H9 (cell line): ENCODE measurements around the gene SMYD1. TPM values are rescaled to one million over a fixed set of nuclear protein-coding genes. Genes with fewer than 3 reads are reported as not detected.

Source experiments
- DNase-seq: peaks from one replicate; pipeline ENCODE4 v3.0.0-alpha.2; 2017
- H2AFZ ChIP-seq: one replicate; pipeline ENCODE4 v1.6.1; 2013; ENCODE audit warnings: mild to moderate bottlenecking, low read length, control low read depth, moderate library complexity
- H2AK5ac ChIP-seq: 2 replicates; pipeline ENCODE4 v1.6.1; 2013; ENCODE audit warnings: low read length, control low read depth, mixed read lengths; ENCODE audit not compliant: insufficient read length
- H2BK120ac ChIP-seq: one replicate; pipeline ENCODE4 v1.6.1; 2013; ENCODE audit warnings: low read depth, mild to moderate bottlenecking, low read length, control low read depth, inconsistent platforms; ENCODE audit not compliant: poor library complexity, severe bottlenecking
- H2BK12ac ChIP-seq: 2 replicates; pipeline ENCODE4 v1.6.1; 2013; ENCODE audit warnings: low read length, control low read depth, mixed read lengths, low read depth; ENCODE audit not compliant: insufficient read length
- H2BK15ac ChIP-seq: 2 replicates; pipeline ENCODE4 v1.6.1; 2013; ENCODE audit warnings: low read depth, low read length, control low read depth
- H2BK20ac ChIP-seq: one replicate; pipeline ENCODE4 v1.6.1; 2013; ENCODE audit warnings: low read depth, mild to moderate bottlenecking, low read length, control low read depth, inconsistent platforms; ENCODE audit not compliant: poor library complexity, severe bottlenecking
- H2BK5ac ChIP-seq: 2 replicates; pipeline ENCODE4 v1.6.1; 2013; ENCODE audit warnings: low read length, control low read depth, mixed read lengths; ENCODE audit not compliant: insufficient read length
- H3K14ac ChIP-seq: 2 replicates; pipeline ENCODE4 v1.6.1; 2013; ENCODE audit warnings: low read length, control low read depth; ENCODE audit not compliant: insufficient read depth
- H3K18ac ChIP-seq: 2 replicates; pipeline ENCODE4 v1.6.1; 2013; ENCODE audit warnings: low read depth, mild to moderate bottlenecking, mixed read lengths, low read length, control low read depth; ENCODE audit not compliant: insufficient read length
- H3K23ac ChIP-seq: 2 replicates; pipeline ENCODE4 v1.6.1; 2013; ENCODE audit warnings: low read length, control low read depth, mixed read lengths, low read depth; ENCODE audit not compliant: insufficient read length
- H3K23me2 ChIP-seq: 2 replicates; pipeline ENCODE4 v1.6.1; 2013; ENCODE audit warnings: low read depth, mild to moderate bottlenecking, mixed read lengths, low read length, control low read depth; ENCODE audit not compliant: insufficient read length, poor library complexity, severe bottlenecking
- H3K27ac ChIP-seq: 2 replicates; pipeline ENCODE4 v1.5.1; 2013; ENCODE audit warnings: low read length, control low read depth, mixed read lengths, low read depth; ENCODE audit not compliant: insufficient read length
- H3K27me3 ChIP-seq: 2 replicates; pipeline ENCODE4 v1.6.1; 2013; ENCODE audit warnings: low read length, control low read depth, inconsistent platforms; ENCODE audit not compliant: insufficient read depth
- H3K4ac ChIP-seq: 2 replicates; pipeline ENCODE4 v1.6.1; 2013; ENCODE audit warnings: low read depth, mild to moderate bottlenecking, control low read depth, inconsistent platforms, low read length, moderate library complexity
- H3K4me1 ChIP-seq: 2 replicates; pipeline ENCODE4 v1.6.1; 2013; ENCODE audit warnings: low read length, control low read depth, inconsistent platforms; ENCODE audit not compliant: insufficient read depth
- H3K4me2 ChIP-seq: 2 replicates; pipeline ENCODE4 v1.6.1; 2013; ENCODE audit warnings: low read length, control low read depth, mixed read lengths; ENCODE audit not compliant: insufficient read length, insufficient read depth
- H3K56ac ChIP-seq: 2 replicates; pipeline ENCODE4 v1.6.1; 2013; ENCODE audit warnings: low read depth, mild to moderate bottlenecking, mixed read lengths, low read length, control low read depth; ENCODE audit not compliant: insufficient read length
- H3K79me1 ChIP-seq: 2 replicates; pipeline ENCODE4 v1.6.1; 2013; ENCODE audit warnings: low read depth, mild to moderate bottlenecking, moderate library complexity, low read length, control low read depth, inconsistent platforms; ENCODE audit not compliant: insufficient read depth, poor library complexity, severe bottlenecking
- H3K79me2 ChIP-seq: 2 replicates; pipeline ENCODE4 v1.6.1; 2013; ENCODE audit warnings: low read length, control low read depth, inconsistent platforms; ENCODE audit not compliant: insufficient read depth
- H3K9ac ChIP-seq: 2 replicates; pipeline ENCODE4 v1.6.1; 2013; ENCODE audit warnings: low read length, control low read depth, mixed read lengths; ENCODE audit not compliant: insufficient read length; ENCODE audit errors: extremely low read depth
- H3K9me3 ChIP-seq: one replicate; pipeline ENCODE4 v1.6.1; 2013; ENCODE audit warnings: low read depth, low read length, inconsistent platforms; ENCODE audit not compliant: control insufficient read depth
- H3T11ph ChIP-seq: one replicate; pipeline ENCODE4 v1.6.1; 2013; ENCODE audit warnings: mild to moderate bottlenecking, low read length, control low read depth, inconsistent platforms
- H4K20me1 ChIP-seq: one replicate; pipeline ENCODE4 v1.6.1; 2013; ENCODE audit not compliant: control insufficient read depth, insufficient read length, insufficient read depth
- H4K5ac ChIP-seq: 2 replicates; pipeline ENCODE4 v1.6.1; 2013; ENCODE audit warnings: low read depth, mild to moderate bottlenecking, mixed read lengths, low read length, control low read depth; ENCODE audit not compliant: insufficient read length
- H4K8ac ChIP-seq: replicated peaks from 2 replicates; pipeline ENCODE4 v1.6.1; 2013; ENCODE audit warnings: low read length, control low read depth, mixed read lengths, low read depth; ENCODE audit not compliant: insufficient read length
- H4K91ac ChIP-seq: 2 replicates; pipeline ENCODE4 v1.6.1; 2013; ENCODE audit warnings: low read depth, mild to moderate bottlenecking, moderate library complexity, mixed read lengths, low read length, control low read depth; ENCODE audit not compliant: insufficient read length
- H3K27ac Mint-ChIP-seq, 3 experiments: 2 replicates in 2 of 3; 3 replicates in 1 of 3; pipeline ENCODE4 v1.8.0; 2020 to 2021; ENCODE audit warnings: mixed read lengths in 3 of 3, mild to moderate bottlenecking in 1 of 3, moderate library complexity in 1 of 3
- H3K27me3 Mint-ChIP-seq: 2 replicates; pipeline ENCODE4 v1.8.0; 2021; ENCODE audit warnings: low read depth, mild to moderate bottlenecking, moderate library complexity, mixed read lengths
- H3K36me3 Mint-ChIP-seq, 3 experiments: 2 replicates in 2 of 3; 3 replicates in 1 of 3; pipeline ENCODE4 v1.8.0; 2020 to 2021; ENCODE audit warnings: low read depth in 3 of 3, mixed read lengths in 3 of 3; ENCODE audit not compliant: insufficient read depth in 1 of 3
- H3K4me1 Mint-ChIP-seq, 2 experiments: 2 replicates each; pipeline ENCODE4 v1.8.0; 2020; ENCODE audit warnings: mixed read lengths in 2 of 2
- H3K4me3 Mint-ChIP-seq, 2 experiments: 2 replicates in 1 of 2; 3 replicates in 1 of 2; pipeline ENCODE4 v1.8.0; 2020 to 2021; ENCODE audit warnings: mild to moderate bottlenecking in 2 of 2, mixed read lengths in 2 of 2, moderate library complexity in 1 of 2
- H3K9me3 Mint-ChIP-seq, 2 experiments: 2 replicates in 1 of 2; 3 replicates in 1 of 2; pipeline ENCODE4 v1.8.0; 2020; ENCODE audit warnings: mild to moderate bottlenecking in 2 of 2, mixed read lengths in 2 of 2, moderate library complexity in 1 of 2
- CTCF ChIP-seq: fragments of 200-600 bp; sonication (generic); conservative IDR thresholded peaks from 3 replicates; pipeline ENCODE4 v1.8.0; 2021; ENCODE audit warnings: antibody characterized with exemption, mild to moderate bottlenecking
- WGBS: extraction: QIAGEN DNeasy Blood & Tissue Kit; methylation state at CpG from one replicate; pipeline ENCODE4 v1.1.7; 2013; ENCODE audit warnings: missing lambda C conversion rate, low lambda C conversion rate, mixed read lengths; ENCODE audit not compliant: insufficient read length; ENCODE audit errors: extremely low coverage; 5-methylcytosine and 5-hydroxymethylcytosine counted together
- total RNA-seq: library from RNA; stranded (reverse); gene quantifications from 2 replicates; pipeline ENCODE4 v1.2.1, GENCODE V29; 2021

SMYD1 gene
- total RNA-seq, 1 experiment from 2014 or later: not detected

GRCh38 chr2:88027697-88028389 is 39.8 kb upstream of the SMYD1 start:
- H3K23ac ChIP-seq: no peak overlapping the region
- no peak overlapping the region for H3K56ac ChIP-seq
- H2BK20ac ChIP-seq: no peak overlapping the region
- no peak overlapping the region for H2BK15ac ChIP-seq
- peaks cover 21 to 22% of the 10 kb centered on the region in 2 experiments for H3K4me1 Mint-ChIP-seq
- H3K27me3 ChIP-seq: no peaks in the 10 kb centered on the region
- no peak overlapping the region for H3K18ac ChIP-seq
- no peaks in the 10 kb centered on the region for H3K4me1 ChIP-seq
- no peak overlapping the region for H4K91ac ChIP-seq
- DNase-seq: no peak
- no peak overlapping the region for H3K27ac ChIP-seq
- no peaks in the 10 kb centered on the region for H3K9me3 ChIP-seq
- H2BK5ac ChIP-seq: no peak overlapping the region
- no peak overlapping the region for H3T11ph ChIP-seq
- no peaks in the 10 kb centered on the region for H3K27me3 Mint-ChIP-seq
- H2AFZ ChIP-seq: no peak overlapping the region
- H2BK12ac ChIP-seq: no peak overlapping the region
- H2AK5ac ChIP-seq: no peak overlapping the region
- H4K20me1 ChIP-seq: no peaks in the 10 kb centered on the region
- no peak for TF ChIP-seq CTCF
- no peak overlapping the region for H3K4me3 Mint-ChIP-seq
- H3K27ac Mint-ChIP-seq: peak overlapping the region in 2 of 3 experiments; percentile 16 to 41; a peak in 5 of 7 replicates
- no peak overlapping the region for H3K4me2 ChIP-seq
- no peak overlapping the region for H2BK120ac ChIP-seq
- H3K23me2 ChIP-seq: no peaks in the 10 kb centered on the region
- H3K36me3 Mint-ChIP-seq: peaks cover 0 to 19% (median 17%) of the 10 kb centered on the region in 3 experiments; a peak in 6 of 7 replicates
- no peak overlapping the region for H3K9ac ChIP-seq
- H4K8ac ChIP-seq: no peak overlapping the region
- H3K79me1 ChIP-seq: no peaks in the 10 kb centered on the region
- H3K9me3 Mint-ChIP-seq: no peaks in the 10 kb centered on the region
- no peaks in the 10 kb centered on the region for H3K79me2 ChIP-seq
- H3K14ac ChIP-seq: no peak overlapping the region
- WGBS: no CpG with 5 or more reads among the region's 10 CpGs
- no peak overlapping the region for H4K5ac ChIP-seq
- H3K4ac ChIP-seq: no peak overlapping the region
